Measurements from ENCODE around the gene GLTP. TPM values are rescaled to one million over a fixed set of nuclear protein-coding genes. Genes with fewer than 3 reads are reported as not detected.

The GLTP gene
- total and polyA plus RNA-seq, 2 experiments from 2014 or later = 28.4 to 33.4 TPM

DNA sequence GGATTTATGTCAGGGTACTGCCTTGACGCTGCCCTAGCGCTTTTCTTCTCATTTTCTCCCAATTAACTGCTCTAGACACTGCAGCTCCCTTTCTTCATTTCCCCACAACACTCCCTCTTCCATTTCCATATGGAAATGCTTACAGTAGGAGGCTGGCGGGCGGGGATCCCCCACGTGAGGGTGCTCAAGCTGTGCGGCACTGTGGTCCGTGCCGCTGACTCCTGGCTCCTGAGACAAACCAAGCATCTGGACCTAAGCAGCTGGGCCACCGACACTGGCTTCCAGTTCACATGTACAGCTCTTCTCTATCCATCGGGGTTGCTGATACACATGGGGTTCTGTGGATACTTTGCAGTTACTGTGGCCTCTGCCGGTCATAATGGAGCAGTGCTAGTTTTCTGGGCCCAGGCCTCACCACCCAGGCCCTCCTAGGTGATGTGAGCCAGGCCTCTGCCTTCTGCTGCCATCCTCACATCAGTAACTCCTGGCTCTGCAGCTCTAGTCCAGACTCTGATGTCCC, 40.0 kb upstream of the GLTP start:
- H3K27ac ChIP-seq = no peak overlapping the region
- H3K4me1 ChIP-seq (ENCODE audit: insufficient read depth) = no peaks in the 10 kb centered on the region
- no peaks in the 10 kb centered on the region for H3K27me3 ChIP-seq
- H3K79me2 ChIP-seq = no peaks in the 10 kb centered on the region
- DNase-seq (ENCODE audit: low spot score) = no peak
- H3K4me3 ChIP-seq = no peak overlapping the region
- no peaks in the 10 kb centered on the region for H3K9me2 ChIP-seq (replicated peaks; ENCODE audit: insufficient read depth)
- H2AFZ ChIP-seq = no peak overlapping the region
- WGBS (ENCODE audit: low lambda C conversion rate, missing lambda C conversion rate) = 90% methylated on average over 11 of the region's 11 CpGs
- no peak for TF ChIP-seq EZH2phosphoT487 (IDR thresholded peaks at IDR 0.05; ENCODE audit: low read depth, severe bottlenecking, unreplicated experiment)
- TF ChIP-seq, protein P1, sequence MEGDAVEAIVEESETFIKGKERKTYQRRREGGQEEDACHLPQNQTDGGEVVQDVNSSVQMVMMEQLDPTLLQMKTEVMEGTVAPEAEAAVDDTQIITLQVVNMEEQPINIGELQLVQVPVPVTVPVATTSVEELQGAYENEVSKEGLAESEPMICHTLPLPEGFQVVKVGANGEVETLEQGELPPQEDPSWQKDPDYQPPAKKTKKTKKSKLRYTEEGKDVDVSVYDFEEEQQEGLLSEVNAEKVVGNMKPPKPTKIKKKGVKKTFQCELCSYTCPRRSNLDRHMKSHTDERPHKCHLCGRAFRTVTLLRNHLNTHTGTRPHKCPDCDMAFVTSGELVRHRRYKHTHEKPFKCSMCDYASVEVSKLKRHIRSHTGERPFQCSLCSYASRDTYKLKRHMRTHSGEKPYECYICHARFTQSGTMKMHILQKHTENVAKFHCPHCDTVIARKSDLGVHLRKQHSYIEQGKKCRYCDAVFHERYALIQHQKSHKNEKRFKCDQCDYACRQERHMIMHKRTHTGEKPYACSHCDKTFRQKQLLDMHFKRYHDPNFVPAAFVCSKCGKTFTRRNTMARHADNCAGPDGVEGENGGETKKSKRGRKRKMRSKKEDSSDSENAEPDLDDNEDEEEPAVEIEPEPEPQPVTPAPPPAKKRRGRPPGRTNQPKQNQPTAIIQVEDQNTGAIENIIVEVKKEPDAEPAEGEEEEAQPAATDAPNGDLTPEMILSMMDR (IDR thresholded peaks at IDR 0.05; ENCODE audit: poor library complexity) = no peak
- TF ChIP-seq EZH2 (IDR thresholded peaks at IDR 0.05; ENCODE audit: borderline replicate concordance) = no peak
- no peak overlapping the region for H3K4me2 ChIP-seq
- H3K36me3 ChIP-seq (replicated peaks; ENCODE audit: insufficient read depth, low read depth) = no peaks in the 10 kb centered on the region
- no peaks in the 10 kb centered on the region for H3K9me3 ChIP-seq (ENCODE audit: low read depth)
- H4K20me1 ChIP-seq (ENCODE audit: insufficient read depth, poor library complexity, severe bottlenecking) = no peaks in the 10 kb centered on the region

DNA sequence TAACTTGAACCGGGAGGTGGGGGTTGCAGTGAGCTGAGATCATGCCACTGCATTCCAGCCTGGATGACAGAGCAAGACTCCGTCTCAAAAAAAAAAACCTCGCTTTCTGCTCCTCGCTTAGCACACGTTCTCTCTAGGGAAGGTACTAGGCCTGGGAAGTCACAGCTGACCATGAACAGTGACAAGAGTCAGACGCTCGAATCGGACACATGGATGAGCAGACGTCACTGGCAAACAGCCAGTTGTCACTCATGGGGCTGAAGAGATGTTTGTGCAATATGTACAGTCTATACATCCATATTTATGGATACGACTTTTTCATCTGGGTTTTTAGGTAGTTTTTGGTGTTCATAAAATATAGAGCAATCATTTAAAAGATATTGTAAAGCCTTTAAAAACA, 39.1 kb upstream of the GLTP start:
- Histone ChIP-seq H4K20me1 (ENCODE audit: insufficient read depth, poor library complexity, severe bottlenecking) (no peaks in the 10 kb centered on the region), H3K79me2 (no peaks in the 10 kb centered on the region), H2AFZ (no peak overlapping the region), H3K4me3 (no peak overlapping the region), H3K27me3 (no peaks in the 10 kb centered on the region), H3K36me3 (replicated peaks; ENCODE audit: insufficient read depth, low read depth) (no peaks in the 10 kb centered on the region), H3K4me1 (ENCODE audit: insufficient read depth) (no peaks in the 10 kb centered on the region), H3K27ac (no peak overlapping the region), H3K9me3 (ENCODE audit: low read depth) (no peaks in the 10 kb centered on the region), H3K4me2 (no peak overlapping the region), H3K9me2 (replicated peaks; ENCODE audit: insufficient read depth) (no peaks in the 10 kb centered on the region)
- 92% methylated on average over 10 of the region's 10 CpGs for WGBS (ENCODE audit: low lambda C conversion rate, missing lambda C conversion rate)
- DNase-seq (ENCODE audit: low spot score) = no peak
- TF ChIP-seq, protein P1 (IDR thresholded peaks at IDR 0.05; ENCODE audit: poor library complexity) = no peak
- no peak for TF ChIP-seq EZH2phosphoT487 (IDR thresholded peaks at IDR 0.05; ENCODE audit: low read depth, severe bottlenecking, unreplicated experiment)
- no peak for TF ChIP-seq EZH2 (IDR thresholded peaks at IDR 0.05; ENCODE audit: borderline replicate concordance)

DNA sequence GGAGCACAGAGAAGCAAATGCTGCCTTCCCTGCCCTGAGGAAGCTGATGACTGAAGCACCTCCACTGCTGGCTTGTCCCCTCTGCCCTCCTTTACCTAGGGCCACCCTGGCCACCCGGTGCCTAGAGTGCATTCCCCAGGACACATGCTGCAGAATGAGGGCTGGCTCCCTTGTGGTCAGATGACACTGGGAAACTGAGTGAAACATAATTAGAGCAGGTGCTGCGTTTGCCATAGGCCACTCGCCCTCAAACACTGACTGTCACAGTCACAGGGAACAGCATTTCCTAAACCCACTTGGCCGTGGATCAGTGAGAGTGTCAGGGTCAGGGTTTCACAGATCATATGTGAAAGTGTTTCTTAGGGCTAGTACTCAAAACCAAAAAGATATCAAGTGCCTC, 35.7 kb upstream of the GLTP start:
- Histone ChIP-seq H3K27me3 (no peaks in the 10 kb centered on the region), H3K9me3 (ENCODE audit: low read depth) (no peaks in the 10 kb centered on the region), H3K27ac (no peak overlapping the region), H3K4me2 (no peak overlapping the region), H3K4me1 (ENCODE audit: insufficient read depth) (no peaks in the 10 kb centered on the region), H3K9me2 (replicated peaks; ENCODE audit: insufficient read depth) (no peaks in the 10 kb centered on the region), H3K4me3 (no peak overlapping the region), H3K36me3 (replicated peaks; ENCODE audit: insufficient read depth, low read depth) (no peaks in the 10 kb centered on the region), H4K20me1 (ENCODE audit: insufficient read depth, poor library complexity, severe bottlenecking) (no peaks in the 10 kb centered on the region), H3K79me2 (no peaks in the 10 kb centered on the region), H2AFZ (no peak overlapping the region)
- TF ChIP-seq EZH2phosphoT487 (IDR thresholded peaks at IDR 0.05; ENCODE audit: low read depth, severe bottlenecking, unreplicated experiment) (no peak), EZH2 (IDR thresholded peaks at IDR 0.05; ENCODE audit: borderline replicate concordance) (no peak)
- TF ChIP-seq, protein P1 (IDR thresholded peaks at IDR 0.05; ENCODE audit: poor library complexity) = no peak
- 95% methylated on average over 4 of the region's 4 CpGs for whole genome bisulfite sequencing (ENCODE audit: low lambda C conversion rate, missing lambda C conversion rate)
- no peak for DNase-seq (ENCODE audit: low spot score)
